NK-92 (cell line): ENCODE measurements around the gene PYGL.
"Not testable (repeated sequence)": the region's sequence is repeated elsewhere in the genome, so short reads cannot be mapped to it uniquely, and the experiment has no call there.

Source experiments
- DNase-seq: peaks from one replicate; lab custom pipeline; 2025; ENCODE audit not compliant: unreplicated experiment; lab: John Stamatoyannopoulos, UW

Gene PYGL

DNA sequence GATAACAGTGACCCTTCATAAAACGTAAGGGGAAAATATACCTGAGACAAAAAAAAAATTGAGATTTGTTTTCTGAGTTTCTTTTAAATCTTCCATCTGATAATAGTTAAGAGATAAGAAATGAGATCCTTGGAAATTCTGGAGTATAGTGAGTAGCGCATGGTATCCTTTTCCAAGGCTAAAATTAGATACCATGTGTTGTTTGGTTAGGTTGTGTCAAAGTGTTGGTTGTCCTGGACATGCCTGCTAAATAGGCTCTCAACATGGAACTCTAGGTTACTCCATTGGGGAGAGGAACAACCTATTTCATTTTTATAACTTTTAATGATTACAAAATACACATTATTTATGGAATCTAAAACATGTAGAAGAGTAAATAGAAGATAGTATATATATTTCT is 14.8 kb downstream of the PYGL start:
- no peak for DNase-seq

- no peak for DNase-seq
Measured at GRCh38 chr14:50928002-50928635, 16.2 kb downstream of the PYGL start.

GRCh38 chr14:50926851-50927386 is 17.4 kb downstream of the PYGL start:
- no peak for DNase-seq

DNA sequence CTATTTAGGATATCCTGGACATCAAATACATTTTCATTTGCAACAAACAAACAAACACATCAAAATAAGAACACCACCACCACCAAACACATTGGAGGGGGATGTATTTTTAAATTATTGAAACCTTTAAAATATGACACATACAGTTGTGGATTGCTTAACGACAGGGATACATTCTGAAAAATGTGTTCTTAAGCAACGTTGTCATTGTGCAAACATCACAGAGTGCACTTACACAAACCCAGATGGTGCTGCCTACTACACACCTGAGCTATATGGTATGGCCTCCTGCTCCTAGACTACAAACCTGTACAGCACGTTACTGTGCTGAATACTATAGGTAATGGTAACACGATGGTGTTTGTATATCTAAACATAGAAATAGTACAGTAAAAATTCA is 19.4 kb downstream of the PYGL start:
- DNase-seq = no peak

- no peak for DNase-seq
Measured at GRCh38 chr14:50924236-50924635, 20.0 kb downstream of the PYGL start.

- DNase-seq = no peak
Measured at GRCh38 chr14:50922803-50923202, 21.5 kb downstream of the PYGL start.

- DNase-seq = no peak
Measured at GRCh38 chr14:50920482-50921230, 23.6 kb downstream of the PYGL start.

GRCh38 chr14:50919524-50919923 is 24.8 kb downstream of the PYGL start:
- DNase-seq = not testable (repeated sequence)

GRCh38 chr14:50917449-50917848 is 26.8 kb downstream of the PYGL start:
- DNase-seq = no peak

DNA sequence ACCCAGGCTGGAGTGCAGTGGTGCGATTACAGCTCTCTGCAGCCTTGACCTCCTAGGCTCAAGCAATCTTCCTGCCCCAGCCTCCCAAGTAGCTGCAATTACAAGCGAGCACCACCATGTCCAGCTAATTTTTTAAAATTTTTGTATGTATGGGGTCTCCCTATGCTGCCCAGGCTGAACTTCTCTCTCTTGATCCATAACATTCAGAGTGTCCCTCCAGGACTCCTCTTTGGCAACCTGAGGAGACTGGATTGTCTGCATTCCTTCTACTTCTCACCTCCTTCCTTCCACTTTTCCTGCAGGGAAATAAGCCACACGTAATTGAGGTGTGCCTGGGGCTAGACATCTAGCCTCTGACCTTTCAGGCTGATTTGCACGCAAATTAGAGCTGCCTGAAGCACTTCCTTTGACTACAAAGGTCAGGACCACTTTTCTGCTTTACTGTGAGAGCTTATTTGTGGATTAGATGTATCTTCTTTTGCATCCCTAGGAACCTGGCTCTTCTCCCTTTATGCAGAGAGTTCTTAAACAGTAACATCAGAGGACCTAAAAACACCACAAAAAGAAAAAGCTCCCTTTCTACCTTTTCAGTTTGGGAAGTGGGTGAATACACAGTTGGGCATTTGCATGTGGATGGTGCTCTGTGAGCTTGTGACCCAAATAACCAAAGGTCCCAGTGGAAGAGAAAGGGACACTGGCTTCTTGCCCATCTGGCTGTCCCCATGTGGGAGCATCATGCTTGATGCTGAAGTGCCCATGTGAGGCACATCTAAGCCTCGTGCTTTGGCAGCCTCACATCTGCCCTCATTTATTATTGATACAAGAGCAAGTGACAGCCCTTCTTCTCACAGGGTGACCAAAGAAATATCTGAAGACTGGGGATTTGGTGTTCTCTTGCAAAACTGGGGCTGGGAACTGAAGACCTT is 33.5 kb downstream of the PYGL start:
- DNase-seq = no peak

- DNase-seq = no peak
Measured at GRCh38 chr14:50906326-50907065, 37.8 kb downstream of the PYGL start.

DNA sequence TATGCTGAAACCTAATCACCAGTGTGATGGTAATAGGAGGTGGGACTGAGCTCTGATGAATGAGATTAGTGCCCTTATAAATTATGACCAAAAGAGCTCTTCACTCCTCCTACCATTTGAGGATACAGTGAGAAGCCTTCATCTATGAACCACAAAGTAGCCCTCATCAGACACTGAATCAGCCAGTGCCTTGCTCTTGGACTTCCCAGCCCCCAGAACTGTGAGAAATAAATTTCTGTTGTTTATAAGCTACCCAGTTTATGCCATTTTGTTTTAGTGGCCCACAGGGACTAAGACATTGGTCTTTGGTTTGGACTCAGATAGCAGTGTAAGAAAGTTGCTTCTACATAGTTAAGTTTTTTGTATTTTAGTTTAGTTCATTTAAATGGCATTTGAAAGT is 39.6 kb downstream of the PYGL start:
- DNase-seq = no peak

DNA sequence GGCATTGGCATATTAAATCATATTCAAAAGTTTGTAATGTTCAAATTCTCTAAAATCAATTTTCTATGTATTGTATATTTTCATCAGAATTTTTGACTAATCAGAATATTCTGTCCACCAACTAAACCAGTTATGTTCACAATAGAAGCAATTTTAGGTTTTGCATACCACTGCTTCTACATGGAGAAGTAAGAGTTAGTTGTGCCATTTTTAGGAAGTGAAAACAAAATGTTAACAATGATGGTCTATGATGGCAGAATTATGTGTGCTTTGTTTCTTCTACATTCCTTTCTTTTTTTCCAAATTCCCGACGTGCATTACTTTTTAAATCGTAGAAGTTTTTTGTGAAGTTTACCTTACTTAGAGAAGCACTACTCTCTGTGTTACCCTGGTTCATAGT is 42.9 kb downstream of the PYGL start:
- DNase-seq = no peak

- DNase-seq = no peak
Measured at GRCh38 chr14:50897658-50898175, 46.6 kb downstream of the PYGL start.

- not testable (repeated sequence) for DNase-seq
Measured at GRCh38 chr14:50897005-50897404, 47.3 kb downstream of the PYGL start.

DNA sequence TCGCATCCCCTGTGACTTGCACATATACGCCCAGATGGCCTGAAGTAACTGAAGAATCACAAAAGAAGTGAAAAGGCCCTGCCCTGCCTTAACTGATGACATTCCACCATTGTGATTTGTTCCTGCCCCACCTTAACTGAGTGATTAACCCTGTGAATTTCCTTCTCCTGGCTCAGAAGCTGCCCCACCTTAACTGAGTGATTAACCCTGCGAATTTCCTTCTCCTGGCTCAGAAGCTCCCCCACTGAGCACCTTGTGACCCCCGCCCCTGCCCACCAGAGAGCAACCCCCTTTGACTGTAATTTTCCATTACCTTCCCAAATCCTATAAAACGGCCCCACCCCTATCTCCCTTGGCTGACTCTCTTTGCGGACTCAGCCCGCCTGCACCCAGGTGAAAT is 47.9 kb downstream of the PYGL start:
- not testable (repeated sequence) for DNase-seq

GRCh38 chr14:50892255-50892654 is 52.0 kb downstream of the PYGL start:
- DNase-seq = no peak

DNA sequence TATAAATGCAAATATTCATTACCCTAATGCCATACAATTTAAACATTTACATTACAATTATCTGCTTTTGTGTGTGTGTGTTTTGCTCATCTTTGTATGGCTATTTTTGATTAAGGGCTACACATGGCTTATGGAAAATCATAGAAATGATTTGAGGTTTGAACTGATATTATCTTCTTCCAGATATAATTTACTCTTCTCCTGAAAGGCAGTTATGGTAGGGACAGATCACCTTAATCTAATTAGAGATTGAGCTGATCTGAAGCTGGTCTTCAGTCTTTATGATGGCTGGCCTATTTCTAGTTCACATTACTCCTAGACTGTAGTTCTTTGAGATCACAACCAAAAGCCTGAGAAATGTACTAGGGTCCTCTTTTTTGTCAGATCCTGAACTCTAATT is 56.8 kb downstream of the PYGL start:
- DNase-seq = no peak

DNA sequence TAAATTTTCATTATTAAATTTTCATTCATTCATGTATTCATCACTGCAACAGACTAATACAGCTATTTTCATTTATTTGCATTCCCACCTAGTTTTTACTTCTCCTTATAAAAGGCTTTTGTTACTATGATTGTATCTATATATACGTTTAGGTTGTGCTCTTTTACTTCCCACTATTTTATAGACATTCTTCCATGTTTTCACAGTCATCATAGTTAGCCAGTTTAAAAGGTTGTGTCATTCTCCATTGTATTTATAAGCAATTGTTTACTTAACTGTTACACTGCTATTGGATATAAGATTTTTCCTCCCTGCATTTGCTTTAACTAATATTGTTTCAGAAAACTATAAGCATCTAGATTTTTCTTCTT is 60.5 kb downstream of the PYGL start:
- DNase-seq = no peak

- no peak for DNase-seq
Measured at GRCh38 chr14:50882932-50883826, 61.1 kb downstream of the PYGL start.
